HEK293T (cell line): ENCODE data around the gene MALSU1.

Source experiments
- CTCF ChIA-PET: fragments of 350-600 bp; formaldehyde crosslinking; extraction: SDS; loops from one replicate; lab custom pipeline; 2021; ENCODE audit warnings: antibody characterized with exemption, inconsistent platforms; lab: Yijun Ruan, JAX
- POLR2A ChIA-PET: fragments of 350-600 bp; formaldehyde crosslinking; extraction: SDS; loops from one replicate; lab custom pipeline; 2020; ENCODE audit warnings: antibody characterized with exemption, inconsistent platforms; lab: Yijun Ruan, JAX
- DNase-seq: peaks from one replicate; pipeline ENCODE4 v3.0.0; 2012; ENCODE audit warnings: mixed read lengths; ENCODE audit errors: extremely low spot score
- ARNT ChIP-seq: fragments of 450-650 bp; IDR thresholded peaks from 2 replicates; pipeline ENCODE4 v1.6.1; 2017; ENCODE audit warnings: mild to moderate bottlenecking
- BHLHE40 ChIP-seq: fragments of 450-650 bp; IDR thresholded peaks from 2 replicates; pipeline ENCODE4 v1.6.1; 2016; ENCODE audit warnings: mild to moderate bottlenecking, moderate library complexity, borderline replicate concordance
- CTBP1 ChIP-seq: fragments of 450-650 bp; IDR thresholded peaks from 2 replicates; pipeline ENCODE4 v1.6.1; 2016; ENCODE audit warnings: borderline replicate concordance
- ELF4 ChIP-seq: fragments of 450-650 bp; IDR thresholded peaks from 2 replicates; pipeline ENCODE4 v1.6.1; 2017; ENCODE audit warnings: antibody characterized with exemption
- FOXA1 ChIP-seq: fragments of 450-650 bp; IDR thresholded peaks from 2 replicates; pipeline ENCODE4 v1.6.1; 2016; ENCODE audit warnings: mild to moderate bottlenecking
- FOXK2 ChIP-seq: fragments of 450-650 bp; IDR thresholded peaks from 2 replicates; pipeline ENCODE4 v1.6.1; 2016; ENCODE audit warnings: mild to moderate bottlenecking
- FOXM1 ChIP-seq: fragments of 450-650 bp; IDR thresholded peaks from 2 replicates; pipeline ENCODE4 v1.6.1; 2017; ENCODE audit warnings: mild to moderate bottlenecking, borderline replicate concordance
- HDGF ChIP-seq: fragments of 450-650 bp; IDR thresholded peaks from 2 replicates; pipeline ENCODE4 v1.6.1; 2017; ENCODE audit warnings: antibody characterized with exemption, borderline replicate concordance
- L3MBTL2 ChIP-seq: fragments of 450-650 bp; conservative IDR thresholded peaks from 2 replicates; pipeline ENCODE4 v1.6.1; 2016; ENCODE audit warnings: mild to moderate bottlenecking
- LEF1 ChIP-seq: fragments of 450-650 bp; IDR thresholded peaks from 2 replicates; pipeline ENCODE4 v1.6.1; 2017; ENCODE audit warnings: mild to moderate bottlenecking, borderline replicate concordance
- NFRKB ChIP-seq: fragments of 450-650 bp; IDR thresholded peaks from 2 replicates; pipeline ENCODE4 v1.6.1; 2016; ENCODE audit warnings: mild to moderate bottlenecking, moderate library complexity
- PKNOX1 ChIP-seq: fragments of 450-650 bp; IDR thresholded peaks from 2 replicates; pipeline ENCODE4 v1.6.1; 2016
- SP1 ChIP-seq: fragments of 450-650 bp; IDR thresholded peaks from 2 replicates; pipeline ENCODE4 v1.6.1; 2017
- SUZ12 ChIP-seq: fragments of 450-650 bp; IDR thresholded peaks from 2 replicates; pipeline ENCODE4 v1.6.1; 2016; ENCODE audit warnings: mild to moderate bottlenecking
- TARDBP ChIP-seq: fragments of 450-650 bp; IDR thresholded peaks from 2 replicates; pipeline ENCODE4 v1.6.1; 2016
- ZNF384 ChIP-seq: fragments of 450-650 bp; IDR thresholded peaks from 2 replicates; pipeline ENCODE4 v1.6.1; 2016

The MALSU1 gene

DNA sequence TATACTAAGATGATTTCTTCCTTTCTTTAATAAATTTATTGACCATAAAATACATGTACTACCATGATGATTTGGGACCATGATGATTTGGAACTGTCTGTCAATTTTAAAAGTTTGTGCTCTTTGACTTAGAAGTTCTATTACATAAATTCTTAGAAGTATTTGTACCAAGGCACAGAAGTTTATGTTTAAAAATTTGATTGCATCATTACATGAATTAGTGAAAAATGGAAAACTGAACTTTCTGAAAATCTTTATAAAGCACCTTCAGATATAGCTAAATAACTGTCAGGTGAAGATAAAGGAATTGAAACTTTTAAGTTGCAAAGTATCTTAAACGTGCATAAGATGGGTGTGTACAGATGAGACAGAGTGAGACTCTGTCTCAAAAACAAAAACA lies 32.0 kb downstream of the MALSU1 start:
- ChIA-PET CTCF (interaction anchor here (0.6 kb wide), 1 partner anchor 19 kb away, joined by 3 read pairs; no protein-coding TSS in a partner anchor), POLR2A (no interaction called here)
- TF ChIP-seq SUZ12, result no peak
- no peak for TF ChIP-seq HDGF
- no peak for TF ChIP-seq SP1
- no peak for TF ChIP-seq FOXA1
- no peak for TF ChIP-seq BHLHE40
- no peak for TF ChIP-seq ELF4
- TF ChIP-seq FOXM1, result no peak
- no peak for TF ChIP-seq ARNT
- TF ChIP-seq FOXK2, result no peak
- DNase-seq, result no peak

- ChIA-PET CTCF (no interaction called here), POLR2A (no interaction called here)
- DNase-seq, result no peak
- TF ChIP-seq ARNT (no peak), SP1 (no peak), ELF4 (no peak), BHLHE40 (no peak), L3MBTL2 (no peak), HDGF (no peak), SUZ12 (no peak), LEF1 (no peak), NFRKB (no peak), CTBP1 (no peak), PKNOX1 (no peak), ZNF384 (no peak), FOXA1 (no peak), TARDBP (no peak), FOXM1 (no peak), FOXK2 (no peak)
Measured at GRCh38 chr7:23332193-23332592, 33.1 kb downstream of the MALSU1 start.

DNA sequence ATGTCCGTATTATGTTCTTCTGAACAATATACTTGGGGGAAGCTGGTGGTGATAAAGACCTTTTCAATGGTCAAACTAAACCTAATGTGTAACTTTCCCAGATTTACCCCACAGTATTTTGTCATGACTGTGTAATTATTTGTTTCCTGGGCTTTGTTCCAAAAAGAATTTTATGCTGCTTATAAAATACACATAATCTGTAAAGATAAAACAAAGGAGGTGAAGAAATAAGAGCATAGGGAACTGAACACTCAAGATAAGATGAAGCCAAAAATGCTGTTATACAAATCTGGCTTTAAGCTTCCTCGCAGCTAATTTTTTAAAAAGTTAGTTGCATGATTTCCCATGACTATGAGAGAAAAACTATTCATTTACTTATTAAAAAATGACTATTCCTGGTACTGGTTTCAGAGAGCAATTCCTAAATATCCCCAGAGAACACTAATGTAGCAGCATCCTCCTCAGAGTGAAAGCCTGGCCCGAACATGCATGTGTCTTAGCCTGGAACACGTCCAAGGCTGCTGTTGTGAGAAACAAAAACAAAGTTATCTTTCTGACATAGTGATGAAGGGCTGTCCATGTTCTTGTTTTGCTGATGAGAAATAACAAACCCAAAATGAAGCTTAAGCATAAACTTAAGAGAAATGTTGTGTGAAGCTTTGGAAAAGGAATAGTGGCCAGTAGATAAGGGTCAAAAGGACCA lies 33.9 kb downstream of the MALSU1 start:
- no peak for DNase-seq
- ChIA-PET CTCF (interaction anchor here (0.6 kb wide), 1 partner anchor 34 kb away, joined by 3 read pairs; the partner anchor contains the start of gene MALSU1), POLR2A (no interaction called here)
- TF ChIP-seq HDGF (no peak), TARDBP (no peak), L3MBTL2 (no peak)

GRCh38 chr7:23333671-23334246 lies 34.6 kb downstream of the MALSU1 start:
- TF ChIP-seq SUZ12, result no peak
- TF ChIP-seq FOXM1, result no peak
- TF ChIP-seq ELF4, result no peak
- no peak for TF ChIP-seq PKNOX1
- no peak for TF ChIP-seq NFRKB
- no peak for TF ChIP-seq FOXK2
- TF ChIP-seq SP1, result no peak
- TF ChIP-seq BHLHE40, result no peak
- no peak for TF ChIP-seq FOXA1
- TF ChIP-seq HDGF, result no peak
- TF ChIP-seq CTBP1, result no peak
- TF ChIP-seq L3MBTL2, result no peak
- no peak for TF ChIP-seq ARNT
- POLR2A ChIA-PET, result no interaction called here
- DNase-seq, result no peak
- CTCF ChIA-PET, result interaction anchor here (0.6 kb wide), 1 partner anchor 35 kb away, joined by 3 read pairs; the partner anchor contains the start of gene MALSU1

DNA sequence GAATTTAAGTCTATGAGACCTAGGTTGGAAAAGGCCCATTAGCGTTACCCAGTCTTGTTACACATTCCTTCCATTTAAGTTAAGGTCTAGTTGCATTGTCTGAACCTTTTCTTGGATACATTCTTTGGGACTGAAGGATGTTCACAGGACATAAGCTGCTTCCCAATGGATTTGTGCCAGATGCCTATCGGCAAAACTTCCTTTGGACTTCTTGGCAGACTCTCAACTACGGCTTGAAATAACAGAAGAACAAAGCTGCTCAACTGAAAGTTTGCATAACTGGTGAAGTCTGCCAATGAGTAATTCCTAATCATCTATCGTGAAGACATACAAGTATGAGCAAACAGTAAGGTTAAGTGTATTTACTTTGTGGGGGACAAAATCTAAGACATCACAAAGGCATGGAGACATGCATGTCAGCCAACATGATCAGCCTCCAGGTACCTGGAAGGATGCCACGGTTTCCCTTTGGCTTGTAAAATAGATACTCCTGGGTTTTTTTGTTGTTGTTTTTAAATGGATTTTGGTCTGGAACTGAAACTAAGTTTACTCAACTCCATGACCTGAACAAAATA lies 35.4 kb downstream of the MALSU1 start:
- POLR2A ChIA-PET, result no interaction called here
- TF ChIP-seq SP1 (no peak), TARDBP (no peak), PKNOX1 (no peak), FOXM1 (no peak), FOXA1 (no peak), ZNF384 (no peak), L3MBTL2 (no peak), HDGF (no peak)
- no peak for DNase-seq
- CTCF ChIA-PET, result no interaction called here

DNA sequence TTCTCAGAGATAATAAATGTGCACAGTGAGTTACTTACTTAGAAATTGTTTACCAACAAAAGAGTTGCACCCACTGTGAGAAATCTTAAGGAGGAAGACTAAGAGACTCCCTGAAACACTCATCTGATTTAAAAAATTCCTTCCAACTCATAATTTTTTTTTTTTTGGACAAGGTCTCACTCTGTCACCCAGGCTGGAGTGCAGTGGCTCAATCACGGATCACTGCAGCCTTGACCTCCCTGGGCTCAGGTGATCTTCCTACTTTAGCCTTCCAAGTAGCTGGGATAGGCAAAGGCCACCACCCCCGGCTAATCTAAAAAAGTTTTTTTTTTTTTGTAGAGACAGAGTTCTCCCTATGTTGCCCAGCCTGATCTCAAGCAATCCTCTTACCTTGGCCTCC lies 36.0 kb downstream of the MALSU1 start:
- ChIA-PET CTCF (interaction anchor here (0.6 kb wide), 1 partner anchor 186 kb away, joined by 8 read pairs; no protein-coding TSS in a partner anchor), POLR2A (interaction anchor here (0.6 kb wide), 1 partner anchor 13 kb away, joined by 3 read pairs; no protein-coding TSS in a partner anchor)
- no peak for TF ChIP-seq TARDBP
- TF ChIP-seq HDGF, result no peak
- TF ChIP-seq FOXA1, result no peak
- no peak for TF ChIP-seq BHLHE40
- no peak for TF ChIP-seq SUZ12
- TF ChIP-seq ZNF384, result no peak
- no peak for TF ChIP-seq SP1
- TF ChIP-seq NFRKB, result no peak
- no peak for TF ChIP-seq ARNT
- TF ChIP-seq ELF4, result no peak
- TF ChIP-seq FOXM1, result no peak
- no peak for TF ChIP-seq L3MBTL2
- no peak for TF ChIP-seq CTBP1
- TF ChIP-seq PKNOX1, result no peak
- TF ChIP-seq FOXK2, result no peak
- no peak for DNase-seq
